ENCODE results near the gene DENND4C. TPM values are rescaled to one million over a fixed set of nuclear protein-coding genes. Genes with fewer than 3 reads are reported as not detected.
"Not testable (repeated sequence)": the region's sequence is repeated elsewhere in the genome, so short reads cannot be mapped to it uniquely, and the experiment has no call there.

The DENND4C gene
- polyA plus RNA-seq, 3 donors: 37.4 to 57.9 (median 50.0) TPM

- DNase-seq: peak; percentile 90
Measured at GRCh38 chr9:19408693-19409400, 178.4 kb downstream of the DENND4C start, which contains the start of gene ACER2. Gene ACER2 (plus strand): TSS chr9:19409009. CDS start chr9:19409085, 76 bp downstream.

- DNase-seq: no peak
Measured at GRCh38 chr9:19409401-19410194, 179.1 kb downstream of the DENND4C start.

- DNase-seq: no peak
Measured at GRCh38 chr9:19410195-19410503, 179.7 kb downstream of the DENND4C start.

GRCh38 chr9:19410594-19410993 is 180.1 kb downstream of the DENND4C start:
- DNase-seq: no peak

- DNase-seq: no peak
Measured at GRCh38 chr9:19411316-19411715, 180.8 kb downstream of the DENND4C start.

GRCh38 chr9:19413456-19413855 is 183.0 kb downstream of the DENND4C start:
- DNase-seq: not testable (repeated sequence)

GRCh38 chr9:19416143-19416542 is 185.7 kb downstream of the DENND4C start:
- DNase-seq: no peak

- no peak for DNase-seq
Measured at GRCh38 chr9:19420877-19421276, 190.4 kb downstream of the DENND4C start.

Other genes starting within 250 kb of the DENND4C start
- under 1 TPM; 0.14 to 0.25 (median 0.18) TPM for gene SAXO1, start 197.5 kb upstream of the DENND4C start, polyA plus RNA-seq (ENCODE audit: insufficient read length in 3 of 3)
- 100 to 1,000 TPM; 101 to 114 (median 105) TPM for gene RRAGA, start 181.3 kb upstream of the DENND4C start, polyA plus RNA-seq (ENCODE audit: insufficient read length in 3 of 3)
- gene HAUS6, start 127.8 kb upstream of the DENND4C start, polyA plus RNA-seq (ENCODE audit: insufficient read length in 3 of 3): 10 to 100 TPM; 17.1 to 20.7 (median 18.3) TPM
- 100 to 1,000 TPM in 2 of 3 donors, 10 to 100 TPM in 1; 96.1 to 121 (median 115) TPM for gene PLIN2, start 103.2 kb upstream of the DENND4C start, polyA plus RNA-seq (ENCODE audit: insufficient read length in 3 of 3)
- gene RPS6, start 149.5 kb downstream of the DENND4C start, polyA plus RNA-seq (ENCODE audit: insufficient read length in 3 of 3): 1,000 to 10,000 TPM; 2,595 to 3,208 (median 2,826) TPM
- gene ACER2, start 178.3 kb downstream of the DENND4C start, polyA plus RNA-seq (ENCODE audit: insufficient read length in 3 of 3): 10 to 100 TPM; 11.0 to 15.2 (median 13.9) TPM